Liver (tissue), 9 donors: ENCODE data around the gene KIFC3. TPM values are rescaled to one million over a fixed set of nuclear protein-coding genes. Genes with fewer than 3 reads are reported as not detected.

Experiments
- DNase-seq: peaks from one replicate; pipeline ENCODE4 v3.0.0-alpha.2; 2017; ENCODE audit warnings: low spot score
- H3K27ac ChIP-seq, 2 donors: one replicate each; pipeline ENCODE4 v1.7.0; 2013; ENCODE audit warnings: inconsistent platforms in 2 of 2, low read length in 2 of 2, control low read depth in 1 of 2, low read depth in 1 of 2, mild to moderate bottlenecking in 1 of 2
- H3K27me3 ChIP-seq, 4 donors: one replicate each; pipeline versions ENCODE4 v1.6.1 to v1.7.0; 2013; ENCODE audit warnings: low read length in 3 of 4, inconsistent platforms in 1 of 4, mild to moderate bottlenecking in 1 of 4, moderate library complexity in 1 of 4; ENCODE audit not compliant: control insufficient read depth in 4 of 4, insufficient read depth in 4 of 4
- H3K36me3 ChIP-seq, 4 donors: one replicate each; pipeline versions ENCODE4 v1.6.1 to v1.7.0; 2013; ENCODE audit warnings: low read length in 3 of 4, mild to moderate bottlenecking in 3 of 4, low read depth in 1 of 4, moderate library complexity in 1 of 4; ENCODE audit not compliant: control insufficient read depth in 4 of 4, insufficient read depth in 3 of 4
- H3K4me1 ChIP-seq, 4 donors: one replicate each; pipeline versions ENCODE4 v1.6.1 to v1.7.0; 2013; ENCODE audit warnings: low read length in 3 of 4, mild to moderate bottlenecking in 3 of 4, moderate library complexity in 1 of 4; ENCODE audit not compliant: control insufficient read depth in 4 of 4, insufficient read depth in 4 of 4
- H3K4me3 ChIP-seq, 3 donors: one replicate each; pipeline versions ENCODE4 v1.6.1 to v1.7.0; 2013; ENCODE audit warnings: low read length in 3 of 3, control low read depth in 1 of 3, low read depth in 1 of 3, mild to moderate bottlenecking in 1 of 3
- H3K9ac ChIP-seq, 2 donors: one replicate each; pipeline ENCODE4 v1.7.0; 2013; ENCODE audit warnings: low read length in 2 of 2, mild to moderate bottlenecking in 2 of 2, moderate library complexity in 2 of 2, control low read depth in 1 of 2, low read depth in 1 of 2
- H3K9me3 ChIP-seq, 4 donors: one replicate each; pipeline versions ENCODE4 v1.6.1 to v1.7.0; 2013; ENCODE audit warnings: low read length in 3 of 4; ENCODE audit not compliant: control insufficient read depth in 4 of 4
- ATF3 ChIP-seq: IDR thresholded peaks from 2 replicates; pipeline ENCODE4 v1.6.1; 2016; ENCODE audit warnings: antibody characterized with exemption
- CTCF ChIP-seq: fragments of 150-350 bp; IDR thresholded peaks from 2 replicates; pipeline ENCODE4 v1.5.1; 2017; ENCODE audit warnings: improper control_type of control experiment, low read depth, low read length; ENCODE audit not compliant: missing input control
- EGR1 ChIP-seq, 2 donors: IDR thresholded peaks; 2 replicates each; pipeline ENCODE4 v1.6.1; 2016 to 2018; ENCODE audit warnings: antibody characterized with exemption in 2 of 2, low read depth in 2 of 2
- FOXA1 ChIP-seq: IDR thresholded peaks from 2 replicates; pipeline ENCODE4 v1.6.1; 2016; ENCODE audit warnings: antibody characterized with exemption
- FOXA2 ChIP-seq: IDR thresholded peaks from 2 replicates; pipeline ENCODE4 v1.6.1; 2016; ENCODE audit warnings: antibody characterized with exemption
- GABPA ChIP-seq, 2 donors: IDR thresholded peaks in 1 of 2; conservative IDR thresholded peaks in 1 of 2; 2 replicates each; pipeline ENCODE4 v1.6.1; 2016; ENCODE audit warnings: antibody characterized with exemption in 2 of 2, mild to moderate bottlenecking in 1 of 2, moderate library complexity in 1 of 2
- HNF4G ChIP-seq: IDR thresholded peaks from 2 replicates; pipeline ENCODE4 v1.6.1; 2016; ENCODE audit warnings: antibody characterized with exemption
- JUND ChIP-seq, 2 donors: IDR thresholded peaks; 2 replicates each; pipeline ENCODE4 v1.6.1; 2016; ENCODE audit warnings: antibody characterized with exemption in 2 of 2
- MAX ChIP-seq: IDR thresholded peaks from 2 replicates; pipeline ENCODE4 v1.6.1; 2016; ENCODE audit warnings: antibody characterized with exemption
- NR2F2 ChIP-seq: IDR thresholded peaks from 2 replicates; pipeline ENCODE4 v1.6.1; 2016; ENCODE audit warnings: antibody characterized with exemption
- REST ChIP-seq: IDR thresholded peaks from 2 replicates; pipeline ENCODE4 v1.6.1; 2016; ENCODE audit warnings: antibody characterized with exemption, mild to moderate bottlenecking
- RXRA ChIP-seq, 2 donors: IDR thresholded peaks; 2 replicates each; pipeline ENCODE4 v1.6.1; 2017 to 2018; ENCODE audit warnings: antibody characterized with exemption in 2 of 2, mild to moderate bottlenecking in 1 of 2
- SP1 ChIP-seq: IDR thresholded peaks from 2 replicates; pipeline ENCODE4 v1.6.1; 2018; ENCODE audit warnings: antibody characterized with exemption, mild to moderate bottlenecking
- TAF1 ChIP-seq: conservative IDR thresholded peaks from 2 replicates; pipeline ENCODE4 v1.6.1; 2016; ENCODE audit warnings: antibody characterized with exemption, mild to moderate bottlenecking
- YY1 ChIP-seq: IDR thresholded peaks from 2 replicates; pipeline ENCODE4 v1.6.1; 2016; ENCODE audit warnings: antibody characterized with exemption, mild to moderate bottlenecking
- WGBS: extraction: QIAGEN DNeasy Blood & Tissue Kit; methylation state at CpG from one replicate; pipeline ENCODE4 v1.1.7; 2013; 5-methylcytosine and 5-hydroxymethylcytosine counted together
- polyA plus RNA-seq, 2 donors: library from polyadenylated mRNA; stranded (reverse) in 1 of 2; unstranded in 1 of 2; fragments of 200-250 nt in 1 of 2; fragments of >200 nt in 1 of 2; fragmentation: Nextera tagmentation in 1 of 2; extraction: Ambion mirVana in 1 of 2; gene quantifications; one replicate each; pipeline versions ENCODE4 v1.2.1 to v1.2.3, GENCODE V29; 2013 to 2015
- total RNA-seq, 2 donors: library from RNA; depleted of rRNA; stranded (reverse); fragments of >200 nt; gene quantifications; one replicate each; pipeline ENCODE4 v1.2.3, GENCODE V29; 2014
- TF ChIP-seq, protein P1 (sequence below): IDR thresholded peaks from 2 replicates; pipeline ENCODE4 v1.6.1; 2016; ENCODE audit warnings: antibody characterized with exemption
- donor health status: healthy.
- donor health status: healthy.
- donor health status: healthy.
- donor health status: healthy.
- donor health status: healthy.

The KIFC3 gene
- total and polyA plus RNA-seq, 4 donors, result 16.5 to 103 (median 27.4) TPM

DNA sequence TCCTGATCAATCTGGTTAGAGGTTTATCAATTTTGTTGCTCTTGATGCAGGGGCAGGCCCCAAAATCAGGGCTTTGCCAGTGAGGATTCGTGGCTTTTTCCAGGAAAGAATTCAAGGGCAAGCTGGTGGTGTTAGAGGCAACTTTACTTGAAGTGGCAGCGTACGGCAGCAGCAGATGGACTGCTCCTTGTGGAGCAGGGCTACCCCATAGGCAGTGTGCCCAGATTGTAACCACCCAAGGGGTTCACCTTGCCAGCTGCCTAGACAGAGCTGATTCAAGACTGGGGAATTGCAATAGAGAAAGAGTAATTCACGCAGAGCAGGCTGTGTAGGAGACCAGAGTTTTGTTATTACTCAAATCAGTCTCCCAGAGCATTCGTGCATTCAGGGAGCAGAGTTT lies 90.9 kb downstream of the KIFC3 start:
- Histone ChIP-seq H3K4me3 (no peak overlapping the region), H3K9ac (no peak overlapping the region), H3K27me3 (no peaks in the 10 kb centered on the region), H3K36me3 (no peaks in the 10 kb centered on the region), H3K4me1 (peaks cover 0 to 3% (median 0%) of the 10 kb centered on the region in 4 donors), H3K9me3 (no peaks in the 10 kb centered on the region), H3K27ac (no peak overlapping the region)
- TF ChIP-seq REST (no peak), GABPA (IDR thresholded peaks at IDR 0.05 in 1 of 2, conservative IDR thresholded peaks at IDR 0.05 in 1 of 2) (no peak), NR2F2 (no peak), FOXA1 (no peak), ATF3 (no peak), EGR1 (IDR thresholded peaks at IDR 0.05; ENCODE audit: low read depth in 2 of 2) (no peak), FOXA2 (no peak), HNF4G (no peak), MAX (no peak), TAF1 (no peak), RXRA (IDR thresholded peaks at IDR 0.05) (no peak), CTCF (no peak)
- DNase-seq, result no peak
- 89% methylated on average over 5 of the region's 5 CpGs for WGBS

- WGBS, result 38% methylated on average over 3 of the region's 3 CpGs
- no peak for DNase-seq
- TF ChIP-seq SP1 (peak; percentile 28), JUND (IDR thresholded peaks at IDR 0.05) (peak in 1 of 2 donors; percentile 30), YY1 (no peak), TAF1 (no peak), FOXA1 (no peak), CTCF (no peak), REST (no peak), HNF4G (peak; percentile 14), GABPA (IDR thresholded peaks at IDR 0.05 in 1 of 2, conservative IDR thresholded peaks at IDR 0.05 in 1 of 2) (no peak), MAX (no peak), NR2F2 (no peak), RXRA (IDR thresholded peaks at IDR 0.05) (no peak), ATF3 (peak; percentile 73), EGR1 (IDR thresholded peaks at IDR 0.05; ENCODE audit: low read depth in 2 of 2) (no peak), FOXA2 (peak; percentile 51)
- TF ChIP-seq, protein P1, sequence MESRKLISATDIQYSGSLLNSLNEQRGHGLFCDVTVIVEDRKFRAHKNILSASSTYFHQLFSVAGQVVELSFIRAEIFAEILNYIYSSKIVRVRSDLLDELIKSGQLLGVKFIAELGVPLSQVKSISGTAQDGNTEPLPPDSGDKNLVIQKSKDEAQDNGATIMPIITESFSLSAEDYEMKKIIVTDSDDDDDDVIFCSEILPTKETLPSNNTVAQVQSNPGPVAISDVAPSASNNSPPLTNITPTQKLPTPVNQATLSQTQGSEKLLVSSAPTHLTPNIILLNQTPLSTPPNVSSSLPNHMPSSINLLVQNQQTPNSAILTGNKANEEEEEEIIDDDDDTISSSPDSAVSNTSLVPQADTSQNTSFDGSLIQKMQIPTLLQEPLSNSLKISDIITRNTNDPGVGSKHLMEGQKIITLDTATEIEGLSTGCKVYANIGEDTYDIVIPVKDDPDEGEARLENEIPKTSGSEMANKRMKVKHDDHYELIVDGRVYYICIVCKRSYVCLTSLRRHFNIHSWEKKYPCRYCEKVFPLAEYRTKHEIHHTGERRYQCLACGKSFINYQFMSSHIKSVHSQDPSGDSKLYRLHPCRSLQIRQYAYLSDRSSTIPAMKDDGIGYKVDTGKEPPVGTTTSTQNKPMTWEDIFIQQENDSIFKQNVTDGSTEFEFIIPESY, result no peak
Measured at GRCh38 chr16:57709663-57710062, 92.6 kb downstream of the KIFC3 start.

More at GRCh38 chr16:57709663-57710062, 92.6 kb downstream of the KIFC3 start:
- no peaks in the 10 kb centered on the region for H3K9me3 ChIP-seq
- no peak overlapping the region for H3K9ac ChIP-seq
- no peak overlapping the region for H3K27ac ChIP-seq
- H3K27me3 ChIP-seq, result no peaks in the 10 kb centered on the region
- no peaks in the 10 kb centered on the region for H3K36me3 ChIP-seq
- H3K4me1 ChIP-seq, result peaks cover 0 to 6% (median 3%) of the 10 kb centered on the region in 4 donors
- no peak overlapping the region for H3K4me3 ChIP-seq
